ENCODE results near the gene WNT9B. TPM values are rescaled to one million over a fixed set of nuclear protein-coding genes. Genes with fewer than 3 reads are reported as not detected.

Gene WNT9B
- total and polyA plus RNA-seq, 2 of the 13 experiments (the other 11 are each of a cell fraction or from before 2014, with no cell fraction given): not detected

DNA sequence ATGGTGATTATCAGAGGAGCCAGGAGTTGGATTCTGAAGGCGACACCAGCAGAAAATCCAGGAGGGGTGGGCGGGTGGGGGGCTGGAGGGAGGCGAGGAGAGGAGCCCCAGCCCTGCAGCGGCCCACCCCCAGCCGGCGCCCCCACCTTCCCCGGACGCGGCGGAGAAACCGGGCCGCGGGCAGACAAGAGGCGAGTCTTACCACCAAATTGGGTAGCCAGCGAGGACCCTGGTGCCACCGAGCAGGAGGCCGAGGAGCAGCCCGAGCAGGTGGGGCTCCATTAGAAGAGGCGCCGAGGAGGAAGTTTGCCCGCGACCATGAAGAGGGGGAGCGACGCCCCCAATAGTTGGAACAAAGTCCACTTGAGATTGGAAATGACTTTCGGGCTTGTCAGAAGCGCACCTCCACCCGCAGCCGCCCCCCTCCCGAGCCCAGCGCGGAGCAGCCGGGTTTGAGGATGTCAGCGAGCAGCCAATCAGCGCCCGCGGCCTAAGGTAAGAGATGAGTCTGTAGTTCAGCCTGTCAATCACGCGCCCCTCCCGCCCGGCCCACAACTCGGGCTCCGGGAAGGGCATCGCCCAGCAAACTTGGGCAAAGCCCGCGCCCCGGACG, 33.0 kb upstream of the WNT9B start, which contains the start of gene WNT3 (continued):
- TF ChIP-seq MATR3 (CRISPR knock-in tag; IDR thresholded peaks at IDR 0.05) (no peak), FOXA1 (IDR thresholded peaks at IDR 0.05) (no peak), FOXA1 (CRISPR knock-in tag; IDR thresholded peaks at IDR 0.05) (no peak), MEIS2 (CRISPR knock-in tag; IDR thresholded peaks at IDR 0.05) (peak; percentile 79; the same call in 1 of the 2 replicates), ZNF577 (CRISPR knock-in tag; IDR thresholded peaks at IDR 0.05; ENCODE audit: borderline replicate concordance, low read depth) (no peak), HNRNPLL (IDR thresholded peaks at IDR 0.05; ENCODE audit: low read depth, low read length, poor library complexity, severe bottlenecking) (peak; percentile 7), NFYB (CRISPR knock-in tag; IDR thresholded peaks at IDR 0.05) (peak; percentile 78), CERS6 (CRISPR knock-in tag; IDR thresholded peaks at IDR 0.05) (no peak), LCORL (IDR thresholded peaks at IDR 0.05) (no peak), LCORL (CRISPR knock-in tag; IDR thresholded peaks at IDR 0.05) (no peak), ZSCAN29 (CRISPR knock-in tag; conservative IDR thresholded peaks at IDR 0.05) (no peak), MAF1 (CRISPR knock-in tag; IDR thresholded peaks at IDR 0.05; ENCODE audit: borderline replicate concordance) (no peak), BCLAF1 (IDR thresholded peaks at IDR 0.05) (no peak), RNF219 (CRISPR knock-in tag; IDR thresholded peaks at IDR 0.05) (no peak), SNAPC2 (CRISPR knock-in tag; IDR thresholded peaks at IDR 0.05) (no peak), HNRNPUL1 (IDR thresholded peaks at IDR 0.05; ENCODE audit: low read depth, low read length) (no peak), ATM (IDR thresholded peaks at IDR 0.05; ENCODE audit: borderline replicate concordance) (no peak), MXD1 (CRISPR knock-in tag; IDR thresholded peaks at IDR 0.05) (no peak)
- TF ChIP-seq, protein P1, sequence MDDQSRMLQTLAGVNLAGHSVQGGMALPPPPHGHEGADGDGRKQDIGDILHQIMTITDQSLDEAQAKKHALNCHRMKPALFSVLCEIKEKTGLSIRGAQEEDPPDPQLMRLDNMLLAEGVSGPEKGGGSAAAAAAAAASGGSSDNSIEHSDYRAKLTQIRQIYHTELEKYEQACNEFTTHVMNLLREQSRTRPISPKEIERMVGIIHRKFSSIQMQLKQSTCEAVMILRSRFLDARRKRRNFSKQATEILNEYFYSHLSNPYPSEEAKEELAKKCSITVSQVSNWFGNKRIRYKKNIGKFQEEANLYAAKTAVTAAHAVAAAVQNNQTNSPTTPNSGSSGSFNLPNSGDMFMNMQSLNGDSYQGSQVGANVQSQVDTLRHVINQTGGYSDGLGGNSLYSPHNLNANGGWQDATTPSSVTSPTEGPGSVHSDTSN (CRISPR knock-in tag; IDR thresholded peaks at IDR 0.05; ENCODE audit: borderline replicate concordance): 0 out of 2 replicates have a peak, but pooled peaks have one; percentile 52
- TF ChIP-seq, protein P2, sequence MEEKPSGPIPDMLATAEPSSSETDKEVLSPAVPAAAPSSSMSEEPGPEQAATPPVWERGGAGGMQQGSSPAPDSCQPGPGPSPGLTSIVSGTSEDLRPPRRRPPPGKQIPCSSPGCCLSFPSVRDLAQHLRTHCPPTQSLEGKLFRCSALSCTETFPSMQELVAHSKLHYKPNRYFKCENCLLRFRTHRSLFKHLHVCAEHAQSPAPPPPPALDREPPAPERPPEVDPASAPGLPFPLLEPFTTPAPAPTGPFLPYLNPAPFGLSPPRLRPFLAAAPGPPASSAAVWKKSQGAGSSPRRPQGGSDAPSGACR (CRISPR knock-in tag; IDR thresholded peaks at IDR 0.05): no peak
